Measurements from ENCODE around the gene MBNL2.

DNA sequence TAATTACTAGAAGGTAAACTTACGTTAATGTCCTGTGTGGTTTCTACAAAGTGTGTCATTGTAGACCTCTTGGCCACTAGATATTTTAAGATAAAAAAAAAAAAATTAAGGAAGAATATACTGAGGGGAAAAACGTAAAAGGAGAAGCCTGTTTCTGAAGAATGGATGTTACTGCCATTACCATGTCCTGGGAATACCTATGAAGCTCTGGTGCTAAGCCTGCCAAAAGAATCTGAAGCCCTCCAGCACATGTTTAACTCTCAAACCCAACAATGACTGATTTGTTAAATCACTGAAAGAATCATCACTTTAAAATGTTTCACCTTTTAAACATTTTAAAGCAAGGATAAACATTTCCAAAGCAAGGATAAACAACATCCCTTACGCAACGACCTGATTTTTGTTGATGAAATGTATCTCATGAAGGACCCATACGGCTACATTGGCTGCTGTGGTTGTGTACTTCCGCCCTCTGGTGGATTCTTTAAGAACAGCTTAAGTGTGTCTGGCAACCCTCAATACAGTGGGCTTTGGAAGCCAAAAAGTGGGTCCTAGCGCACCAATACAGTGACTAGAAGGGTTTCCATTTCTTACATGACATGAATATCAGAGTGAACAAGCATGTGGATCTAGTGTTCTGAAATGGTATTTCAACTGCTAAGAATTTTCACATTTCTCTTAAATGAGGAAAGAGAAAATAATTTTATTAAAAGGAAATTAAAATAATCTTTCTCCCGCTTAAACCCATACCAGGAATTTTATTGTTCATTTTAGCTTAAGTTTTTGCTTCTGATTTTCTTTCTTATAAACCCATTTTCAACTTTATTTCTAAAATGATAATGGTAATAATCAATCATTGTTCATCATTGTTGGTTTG lies 137.3 kb downstream of the MBNL2 start:
- TF ChIP-seq EZH2phosphoT487 (IDR thresholded peaks at IDR 0.05; ENCODE audit: insufficient read depth, low read depth) (no peak), EZH2 (IDR thresholded peaks at IDR 0.05; ENCODE audit: insufficient read depth, poor library complexity, severe bottlenecking) (no peak)
